H1 (cell line): ENCODE measurements around the gene CHST11.

Experiments
- CTCF ChIP-seq, 3 experiments: IDR thresholded peaks; 1 replicate in 2 of 3; 2 replicates in 1 of 3; pipeline versions ENCODE4 v1.5.1 to v1.6.1; 2011; ENCODE audit warnings: low read length in 3 of 3, mild to moderate bottlenecking in 3 of 3, inconsistent platforms in 2 of 3, low read depth in 1 of 3, moderate library complexity in 1 of 3; ENCODE audit not compliant: insufficient read depth in 1 of 3; ENCODE audit errors: control extremely low read depth in 1 of 3
- POLR2AphosphoS5 ChIP-seq: IDR thresholded peaks from 2 replicates; pipeline ENCODE4 v1.6.1; 2011; ENCODE audit warnings: low read depth, low read length

- no peak for TF ChIP-seq POLR2AphosphoS5
- no peak for TF ChIP-seq CTCF (IDR thresholded peaks at IDR 0.05; ENCODE audit: control extremely low read depth in 1 of 3, insufficient read depth in 1 of 3, low read depth in 1 of 3, low read length in 3 of 3)
These were observed 16.0 kb downstream of the CHST11 start for GRCh38 chr12:104472748-104473147.
